OCI-LY3 (cell line): Measurements from ENCODE around the gene SFTPA1.
"Not testable (repeated sequence)": the region's sequence is repeated elsewhere in the genome, so short reads cannot be mapped to it uniquely, and the experiment has no call there.

Source experiments
- H2AFZ ChIP-seq: fragments of 200-600, 300-600 bp; shearing (Covaris generic); 2 replicates; pipeline ENCODE4 v1.6.0; 2014; ENCODE audit warnings: antibody characterized with exemption, low read depth, low read length
- H3K27ac ChIP-seq: fragments of 200-600, 300-600 bp; sonication (generic); 2 replicates; pipeline ENCODE4 v1.5.1; 2014; ENCODE audit warnings: mild to moderate bottlenecking, low read length, moderate library complexity, mixed read lengths
- H3K27me3 ChIP-seq: fragments of 200-600, 300-600 bp; sonication (generic); 2 replicates; pipeline ENCODE4 v1.6.1; 2014; ENCODE audit warnings: low read depth, low read length, mixed read lengths
- H3K36me3 ChIP-seq: fragments of 200-600, 300-600 bp; sonication (generic); replicated peaks from 2 replicates; pipeline ENCODE3; 2014; ENCODE audit warnings: low read depth, low read length, mixed read lengths
- H3K4me1 ChIP-seq: fragments of 300-600, 200-600 bp; sonication (generic); 2 replicates; pipeline ENCODE4 v1.6.1; 2014; ENCODE audit warnings: low read length, mixed read lengths
- H3K4me2 ChIP-seq: fragments of 200-600, 300-600 bp; sonication (generic); 2 replicates; pipeline ENCODE4 v1.6.1; 2014; ENCODE audit warnings: low read length, mixed read lengths
- H3K4me3 ChIP-seq: fragments of 300-600, 200-600 bp; sonication (generic); 2 replicates; pipeline ENCODE4 v1.5.1; 2014; ENCODE audit warnings: antibody characterized with exemption, mild to moderate bottlenecking, low read length, moderate library complexity
- H3K79me2 ChIP-seq: fragments of 300-600, 200-600 bp; shearing (Covaris generic); 2 replicates; pipeline ENCODE4 v1.6.1; 2014; ENCODE audit warnings: mild to moderate bottlenecking, low read length, mixed read lengths
- H3K9ac ChIP-seq: fragments of 300-600, 200-600 bp; shearing (Covaris generic); 2 replicates; pipeline ENCODE4 v1.6.0; 2014; ENCODE audit warnings: mild to moderate bottlenecking, low read length, moderate library complexity
- H3K9me3 ChIP-seq: fragments of 200-600, 300-600 bp; shearing (Covaris generic); 2 replicates; pipeline ENCODE4 v1.6.1; 2014; ENCODE audit warnings: low read length, mixed read lengths; ENCODE audit not compliant: insufficient read depth
- H4K20me1 ChIP-seq: fragments of 200-600, 300-600 bp; sonication (generic); 2 replicates; pipeline ENCODE4 v1.6.1; 2016; ENCODE audit warnings: low read length, mixed read lengths; ENCODE audit not compliant: insufficient read depth
- CTCF ChIP-seq: fragments of 200-600, 300-600 bp; sonication (generic); IDR thresholded peaks from 2 replicates; pipeline ENCODE4 v1.5.1; 2014; ENCODE audit warnings: antibody characterized with exemption, low read length, low read depth
- EZH2phosphoT487 ChIP-seq: fragments of 200-600 bp; shearing (Covaris generic); IDR thresholded peaks from 2 replicates; pipeline ENCODE4 v1.6.1; 2018; ENCODE audit warnings: antibody characterized with exemption, mixed run types, low read depth

Gene SFTPA1

GRCh38 chr10:79628988-79629954, 18.5 kb downstream of the SFTPA1 start:
- no peaks in the 10 kb centered on the region for H3K4me1 ChIP-seq
- H3K4me2 ChIP-seq: no peak overlapping the region
- H3K27ac ChIP-seq: no peak overlapping the region
- no peak overlapping the region for H2AFZ ChIP-seq
- H3K27me3 ChIP-seq: no peaks in the 10 kb centered on the region
- H3K4me3 ChIP-seq: no peak overlapping the region
- TF ChIP-seq CTCF: no peak
- H3K9ac ChIP-seq: no peak overlapping the region
- H4K20me1 ChIP-seq: no peaks in the 10 kb centered on the region
- no peaks in the 10 kb centered on the region for H3K9me3 ChIP-seq
- H3K79me2 ChIP-seq: no peaks in the 10 kb centered on the region
- no peaks in the 10 kb centered on the region for H3K36me3 ChIP-seq

- H3K27me3 ChIP-seq: no peaks in the 10 kb centered on the region
- H3K27ac ChIP-seq: no peak overlapping the region
- H3K36me3 ChIP-seq: no peaks in the 10 kb centered on the region
- H3K4me3 ChIP-seq: no peak overlapping the region
- no peak overlapping the region for H3K9ac ChIP-seq
- no peak for TF ChIP-seq EZH2phosphoT487
- H3K4me2 ChIP-seq: no peak overlapping the region
- H3K9me3 ChIP-seq: no peaks in the 10 kb centered on the region
- H3K79me2 ChIP-seq: no peaks in the 10 kb centered on the region
- H2AFZ ChIP-seq: no peak overlapping the region
- H3K4me1 ChIP-seq: no peaks in the 10 kb centered on the region
- no peaks in the 10 kb centered on the region for H4K20me1 ChIP-seq
These were observed 19.2 kb downstream of the SFTPA1 start for GRCh38 chr10:79629955-79630327.

GRCh38 chr10:79636654-79637199, 26.0 kb downstream of the SFTPA1 start:
- H3K4me3 ChIP-seq: not testable (repeated sequence)

GRCh38 chr10:79638318-79638717, 27.6 kb downstream of the SFTPA1 start:
- Histone ChIP-seq H3K27me3 (no peaks in the 10 kb centered on the region), H4K20me1 (no peaks in the 10 kb centered on the region), H2AFZ (no peak overlapping the region), H3K4me2 (no peak overlapping the region), H3K9ac (no peak overlapping the region), H3K27ac (no peak overlapping the region), H3K79me2 (no peaks in the 10 kb centered on the region), H3K4me3 (no peak overlapping the region), H3K9me3 (no peaks in the 10 kb centered on the region), H3K4me1 (no peaks in the 10 kb centered on the region), H3K36me3 (no peaks in the 10 kb centered on the region)
- no peak for TF ChIP-seq EZH2phosphoT487
- no peak for TF ChIP-seq CTCF

More at GRCh38 chr10:79636654-79637199, 26.0 kb downstream of the SFTPA1 start:
- H3K36me3 ChIP-seq, H3K4me2 ChIP-seq, H3K4me1 ChIP-seq, H3K9me3 ChIP-seq, H3K27ac ChIP-seq, H3K9ac ChIP-seq, H3K27me3 ChIP-seq, H2AFZ ChIP-seq, H3K79me2 ChIP-seq, H4K20me1 ChIP-seq: not testable (repeated sequence)

- H3K4me3 ChIP-seq, H3K9me3 ChIP-seq, H3K9ac ChIP-seq, H2AFZ ChIP-seq, H3K4me1 ChIP-seq, H3K36me3 ChIP-seq, H3K27ac ChIP-seq, H3K79me2 ChIP-seq, H3K27me3 ChIP-seq, H4K20me1 ChIP-seq, H3K4me2 ChIP-seq: not testable (repeated sequence)
These were observed 42.0 kb downstream of the SFTPA1 start for GRCh38 chr10:79652695-79653094.

- H3K27me3 ChIP-seq, H3K27ac ChIP-seq, H3K4me2 ChIP-seq: not testable (repeated sequence)
These were observed 52.5 kb downstream of the SFTPA1 start for GRCh38 chr10:79663287-79663686.

GRCh38 chr10:79664686-79665085, 53.9 kb downstream of the SFTPA1 start:
- not testable (repeated sequence) for H3K36me3 ChIP-seq, H4K20me1 ChIP-seq, H3K4me3 ChIP-seq, H3K27ac ChIP-seq, H3K4me2 ChIP-seq, H3K27me3 ChIP-seq, H3K9me3 ChIP-seq, H3K4me1 ChIP-seq, H3K9ac ChIP-seq, H2AFZ ChIP-seq, H3K79me2 ChIP-seq

More at GRCh38 chr10:79663287-79663686, 52.5 kb downstream of the SFTPA1 start:
- H4K20me1 ChIP-seq, H3K4me1 ChIP-seq, H3K36me3 ChIP-seq, H3K4me3 ChIP-seq, H3K9ac ChIP-seq, H3K79me2 ChIP-seq, H3K9me3 ChIP-seq, H2AFZ ChIP-seq: not testable (repeated sequence)
